ENCODE measurements around the gene SLC43A2.
A peak's percentile ranks its signal among the peaks of the same experiment; 100 is the strongest.

Gene SLC43A2

GRCh38 chr17:1519678-1520077 is 109.0 kb downstream of the SLC43A2 start:
- Histone ChIP-seq H3K4me1 (ENCODE audit: control insufficient read depth, insufficient read depth, low read length) (no peaks in the 10 kb centered on the region), H3K9me3 (ENCODE audit: control insufficient read depth, insufficient read depth, low read depth, low read length) (no peaks in the 10 kb centered on the region), H3K36me3 (ENCODE audit: control insufficient read depth in 2 of 2, insufficient read depth in 1 of 2, low read length in 2 of 2) (peaks cover 23 to 57% of the 10 kb centered on the region in 2 experiments; a peak in 2 of 3 replicates), H3K27ac (ENCODE audit: extremely low read depth, low read depth, low read length) (no peak overlapping the region), H3K4me3 (ENCODE audit: low read depth, low read length) (no peak overlapping the region)
- POLR2A ChIA-PET, result interaction anchor here (0.6 to 0.8 kb wide), 3 partner anchors 10 to 23 kb away, joined by 3 to 4 read pairs (median 3); no protein-coding TSS in a partner anchor
- TF ChIP-seq FEZF1 (tag by site-specific recombination; IDR thresholded peaks at IDR 0.05), result no peak
- TF ChIP-seq SCRT1 (tag by site-specific recombination; IDR thresholded peaks at IDR 0.05; ENCODE audit: borderline replicate concordance), result 0 out of 2 replicates have a peak, but pooled peaks have one; percentile 51
- peak; percentile 78 for TF ChIP-seq SCRT2 (tag by site-specific recombination; IDR thresholded peaks at IDR 0.05)
- CTCF ChIA-PET, result interaction anchor here (0.5 to 2.2 kb wide), 4 partner anchors 14 to 243 kb away, joined by 3 to 13 read pairs (median 3); partner anchors contain the start of gene SCARF1
